Panc1 (cell line): ENCODE measurements around the gene ZG16. TPM values are rescaled to one million over a fixed set of nuclear protein-coding genes. Genes with fewer than 3 reads are reported as not detected.

Experiments used
- ATAC-seq: fragments of 200-7000 bp; cut with Tn5 transposase; 2 replicates; pipeline ENCODE4 v1.9.1; 2020; ENCODE audit warnings: mild to moderate bottlenecking, moderate library complexity
- BruUV-seq: library from RNA; stranded (reverse); fragments of 400-500 nt; replicated peaks from 2 replicates; lab custom pipeline; 2021; lab: Mats Ljungman, UMichigan
- CTCF ChIA-PET: fragments of 300-600 bp; sonication (Branson Sonifier 250); formaldehyde crosslinking; loops from one replicate; lab custom pipeline; 2022; ENCODE audit warnings: antibody characterized with exemption; lab: Charles Lee
- POLR2A ChIA-PET: fragments of 300-600 bp; sonication (Branson Sonifier 250); formaldehyde crosslinking; loops from one replicate; lab custom pipeline; 2022; ENCODE audit warnings: antibody characterized with exemption; lab: Charles Lee
- DNase-seq: peaks from one replicate; pipeline ENCODE4 v3.0.0-alpha.2; 2010; ENCODE audit warnings: low read depth, low spot score
- H3K27ac ChIP-seq: 2 replicates; pipeline ENCODE4 v1.5.1; 2011; ENCODE audit warnings: mild to moderate bottlenecking, low read length, inconsistent platforms
- H3K27me3 ChIP-seq: fragments of 200-500 bp; sonication (Bioruptor generic); 2 replicates; pipeline ENCODE4 v1.6.0; 2014; ENCODE audit warnings: low read length, inconsistent platforms; ENCODE audit not compliant: control insufficient read depth, insufficient read depth
- H3K36me3 ChIP-seq: fragments of 200-500 bp; sonication (Bioruptor generic); 2 replicates; pipeline ENCODE4 v1.5.1; 2014; ENCODE audit warnings: inconsistent platforms, mild to moderate bottlenecking, low read length, moderate library complexity; ENCODE audit not compliant: control insufficient read depth, insufficient read depth
- H3K4me1 ChIP-seq: 2 replicates; pipeline ENCODE4 v1.5.1; 2011; ENCODE audit warnings: inconsistent platforms, mild to moderate bottlenecking, low read length, moderate library complexity; ENCODE audit not compliant: control insufficient read depth, insufficient read depth
- H3K4me3 ChIP-seq, 2 experiments: 2 replicates each; pipeline ENCODE4 v1.5.1; 2011 to 2012; ENCODE audit warnings: low read depth in 2 of 2, low read length in 2 of 2, mild to moderate bottlenecking in 2 of 2, inconsistent platforms in 1 of 2, moderate library complexity in 1 of 2
- H3K9me3 ChIP-seq: fragments of 200-500 bp; sonication (Bioruptor generic); 2 replicates; pipeline ENCODE4 v1.5.1; 2014; ENCODE audit warnings: low read depth, mild to moderate bottlenecking, inconsistent platforms, low read length, moderate library complexity; ENCODE audit not compliant: control insufficient read depth, insufficient read depth
- POLR2AphosphoS5 ChIP-seq: IDR thresholded peaks from 2 replicates; pipeline ENCODE4 v1.6.1; 2012; ENCODE audit warnings: mild to moderate bottlenecking, low read depth, low read length, moderate library complexity
- REST ChIP-seq, 2 experiments: IDR thresholded peaks; 2 replicates each; pipeline ENCODE4 v1.6.1; 2011 to 2012; ENCODE audit warnings: low read depth in 2 of 2, control low read depth in 1 of 2, low read length in 1 of 2, mild to moderate bottlenecking in 1 of 2, moderate library complexity in 1 of 2; ENCODE audit not compliant: insufficient read depth in 1 of 2
- SIN3A ChIP-seq: IDR thresholded peaks from 2 replicates; pipeline ENCODE4 v1.6.1; 2012; ENCODE audit warnings: low read depth, mild to moderate bottlenecking, low read length, moderate library complexity, borderline replicate concordance; ENCODE audit not compliant: insufficient read depth
- TCF7L2 ChIP-seq: IDR thresholded peaks from 2 replicates; pipeline ENCODE4 v1.6.1; 2011; ENCODE audit warnings: mild to moderate bottlenecking, low read depth, low read length, inconsistent platforms
- in situ Hi-C: cut with HindIII; loops from 2 replicates; pipeline ENCODE4 v1.10.0; 2016; ENCODE audit warnings: low sequenced_read_pairs, low pct_unique_long_range_greater_than_20kb
- intact Hi-C: fragments of 100-400 bp; cut with micrococcal nuclease; formaldehyde crosslinking; loops from one replicate; pipeline ENCODE4 v1.10.0; 2022; ENCODE audit not compliant: unreplicated experiment
- total RNA-seq: library from RNA; stranded (reverse); gene quantifications from one replicate; pipeline ENCODE4 v1.2.1, GENCODE V29; 2021; ENCODE audit not compliant: unreplicated experiment
- TF ChIP-seq, protein P1 (sequence below): fragments of 450-650 bp; IDR thresholded peaks from 2 replicates; pipeline ENCODE4 v1.5.1; 2017; ENCODE audit warnings: mild to moderate bottlenecking

The ZG16 gene
- total RNA-seq, 1 experiment from 2014 or later: not detected

GRCh38 chr16:29789775-29790182 is 11.7 kb downstream of the ZG16 start:
- ChIA-PET POLR2A (interaction anchor here (0.5 to 0.6 kb wide), 3 partner anchors 16 to 61 kb away, joined by 3 to 6 read pairs (median 4); no protein-coding TSS in a partner anchor), CTCF (interaction anchor here (1.2 kb wide), 1 partner anchor 243 kb away, joined by 11 read pairs; no protein-coding TSS in a partner anchor)
- Histone ChIP-seq H3K4me1 (peaks cover 12% of the 10 kb centered on the region), H3K36me3 (no peaks in the 10 kb centered on the region; the same call in 1 of the 2 replicates), H3K9me3 (no peaks in the 10 kb centered on the region), H3K27me3 (no peaks in the 10 kb centered on the region), H3K4me3 (peak overlapping the region; percentile 88 to 93), H3K27ac (peak overlapping the region; percentile 97)
- no peak for DNase-seq
- peak; percentile 17; the same call in 1 of the 2 replicates for ATAC-seq
- in situ Hi-C loops (no loop called here), intact Hi-C loops (no loop called here)
- BruUV-seq: no TSS peak
- TF ChIP-seq REST (IDR thresholded peaks at IDR 0.05; ENCODE audit: insufficient read depth in 1 of 2, low read depth in 2 of 2, low read length in 1 of 2): no peak
- TF ChIP-seq, protein P1, sequence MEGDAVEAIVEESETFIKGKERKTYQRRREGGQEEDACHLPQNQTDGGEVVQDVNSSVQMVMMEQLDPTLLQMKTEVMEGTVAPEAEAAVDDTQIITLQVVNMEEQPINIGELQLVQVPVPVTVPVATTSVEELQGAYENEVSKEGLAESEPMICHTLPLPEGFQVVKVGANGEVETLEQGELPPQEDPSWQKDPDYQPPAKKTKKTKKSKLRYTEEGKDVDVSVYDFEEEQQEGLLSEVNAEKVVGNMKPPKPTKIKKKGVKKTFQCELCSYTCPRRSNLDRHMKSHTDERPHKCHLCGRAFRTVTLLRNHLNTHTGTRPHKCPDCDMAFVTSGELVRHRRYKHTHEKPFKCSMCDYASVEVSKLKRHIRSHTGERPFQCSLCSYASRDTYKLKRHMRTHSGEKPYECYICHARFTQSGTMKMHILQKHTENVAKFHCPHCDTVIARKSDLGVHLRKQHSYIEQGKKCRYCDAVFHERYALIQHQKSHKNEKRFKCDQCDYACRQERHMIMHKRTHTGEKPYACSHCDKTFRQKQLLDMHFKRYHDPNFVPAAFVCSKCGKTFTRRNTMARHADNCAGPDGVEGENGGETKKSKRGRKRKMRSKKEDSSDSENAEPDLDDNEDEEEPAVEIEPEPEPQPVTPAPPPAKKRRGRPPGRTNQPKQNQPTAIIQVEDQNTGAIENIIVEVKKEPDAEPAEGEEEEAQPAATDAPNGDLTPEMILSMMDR: no peak
- no peak for TF ChIP-seq TCF7L2
- no peak for TF ChIP-seq SIN3A
- TF ChIP-seq POLR2AphosphoS5: no peak

DNA sequence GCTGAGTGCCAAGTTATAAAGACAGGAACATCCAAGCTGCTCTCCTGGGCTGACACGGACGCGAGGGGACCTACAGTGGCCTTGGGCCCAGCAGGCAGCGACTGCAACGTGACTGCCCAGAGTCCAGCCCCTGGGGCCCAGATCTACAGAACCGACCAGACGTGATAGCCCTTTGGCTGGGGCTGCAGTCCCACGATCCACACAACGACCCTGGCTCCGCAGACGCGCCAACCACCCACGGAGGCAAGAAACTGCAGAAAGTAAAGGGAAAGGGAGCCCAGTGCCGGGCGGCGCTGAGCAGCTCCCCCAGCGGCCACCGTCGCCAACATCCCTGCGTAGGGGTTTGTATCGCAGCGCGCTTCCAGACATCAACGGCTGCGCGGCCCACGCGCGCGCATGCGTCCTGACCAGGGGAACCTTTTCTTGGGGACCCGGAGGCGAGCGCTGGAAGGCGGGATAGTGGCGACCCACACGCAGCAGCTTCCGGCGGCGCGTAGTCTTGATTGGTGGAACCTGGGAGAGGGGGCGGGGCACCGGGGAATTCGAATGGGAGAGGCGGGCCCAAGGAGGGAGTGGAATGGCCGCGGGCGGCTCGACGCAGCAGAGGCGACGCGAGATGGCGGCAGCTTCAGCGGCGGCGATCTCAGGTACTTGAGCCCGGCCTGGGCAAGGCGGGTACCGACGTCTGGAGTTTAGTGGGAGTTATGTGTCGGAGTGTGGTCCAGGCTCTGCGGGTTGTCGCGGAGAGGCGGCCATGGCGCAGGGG is 12.3 kb downstream of the ZG16 start, which contains the start of gene KIF22:
Gene KIF22 (plus strand): TSS at position 569 of the 766 bp plus-strand sequence. CDS start 9 bp downstream, at position 578.
- intact Hi-C loops (no loop called here), in situ Hi-C loops (no loop called here)
- TF ChIP-seq POLR2AphosphoS5 (peak; percentile 88), SIN3A (peak; percentile 86; the same call in 1 of the 2 replicates), REST (IDR thresholded peaks at IDR 0.05; ENCODE audit: insufficient read depth in 1 of 2, low read depth in 2 of 2, low read length in 1 of 2) (0 out of 4 replicates have a peak, but pooled peaks of 1 of the 2 experiments have one; percentile 59), TCF7L2 (0 out of 2 replicates have a peak, but pooled peaks have one; percentile 44)
- TF ChIP-seq, protein P1: peak; percentile 84
- DNase-seq: peak; percentile 88
- H3K9me3 ChIP-seq: no peaks in the 10 kb centered on the region
- H3K27ac ChIP-seq: peak within 1 kb of the TSS; percentile 97
- POLR2A ChIA-PET: interaction anchor here (0.5 to 0.6 kb wide), 3 partner anchors 15 to 62 kb away, joined by 3 to 6 read pairs (median 4); no protein-coding TSS in a partner anchor
- no peaks in the 10 kb centered on the region; the same call in 1 of the 2 replicates for H3K36me3 ChIP-seq
- H3K4me1 ChIP-seq: peaks cover 12% of the 10 kb centered on the region
- no peaks in the 10 kb centered on the region for H3K27me3 ChIP-seq
- CTCF ChIA-PET: interaction anchor here (0.7 kb wide), 1 partner anchor 90 kb away, joined by 3 read pairs; no protein-coding TSS in a partner anchor
- ATAC-seq: peak; percentile 97
- peak within 1 kb of the TSS; percentile 88 to 93 for H3K4me3 ChIP-seq
- no TSS peak for BruUV-seq
